ENCODE results near the gene ST3GAL5.
"Not testable (repeated sequence)": the region's sequence is repeated elsewhere in the genome, so short reads cannot be mapped to it uniquely, and the experiment has no call there.

Gene ST3GAL5

GRCh38 chr2:85893428-85894258 lies 4.9 kb upstream of the ST3GAL5 start:
- DNase-seq: no peak

DNA sequence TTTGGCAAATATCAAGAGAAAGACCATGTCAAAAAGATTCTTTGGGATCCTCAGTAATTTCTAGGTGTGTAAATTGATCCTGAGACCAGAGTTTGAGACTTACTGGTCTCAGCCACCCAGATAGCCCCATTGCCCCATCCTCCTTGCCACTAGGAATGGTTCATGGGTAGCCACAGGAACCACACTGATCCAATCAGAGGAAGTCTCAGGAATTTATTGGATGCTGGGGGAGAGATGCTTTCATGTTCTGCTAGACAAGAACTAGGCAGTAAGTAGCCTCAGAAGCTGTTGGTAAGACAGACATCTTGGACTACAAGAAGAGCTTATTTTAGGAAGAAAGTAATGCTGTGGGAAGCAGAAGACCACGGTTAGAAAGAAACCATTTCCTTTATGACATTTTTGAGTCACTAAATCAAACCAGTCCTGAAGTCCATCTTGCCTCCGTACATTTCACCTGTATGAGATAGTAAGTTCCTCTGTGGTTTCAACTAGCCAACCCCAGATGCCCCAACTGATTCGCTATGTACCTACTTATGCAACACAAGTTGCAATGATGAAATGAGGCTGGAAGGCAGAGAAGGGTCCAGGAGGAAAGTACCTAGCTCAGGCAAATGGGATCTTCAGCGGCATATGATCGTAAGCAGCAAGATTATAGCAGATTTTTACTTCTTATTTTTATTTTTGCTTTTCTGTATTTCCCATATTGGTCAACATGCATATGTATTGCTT lies 3.6 kb upstream of the ST3GAL5 start:
- no peak for DNase-seq

- peak in 1 of 2 experiments; percentile 5 for DNase-seq
These were observed 1.9 kb upstream of the ST3GAL5 start for GRCh38 chr2:85890522-85891176.

DNA sequence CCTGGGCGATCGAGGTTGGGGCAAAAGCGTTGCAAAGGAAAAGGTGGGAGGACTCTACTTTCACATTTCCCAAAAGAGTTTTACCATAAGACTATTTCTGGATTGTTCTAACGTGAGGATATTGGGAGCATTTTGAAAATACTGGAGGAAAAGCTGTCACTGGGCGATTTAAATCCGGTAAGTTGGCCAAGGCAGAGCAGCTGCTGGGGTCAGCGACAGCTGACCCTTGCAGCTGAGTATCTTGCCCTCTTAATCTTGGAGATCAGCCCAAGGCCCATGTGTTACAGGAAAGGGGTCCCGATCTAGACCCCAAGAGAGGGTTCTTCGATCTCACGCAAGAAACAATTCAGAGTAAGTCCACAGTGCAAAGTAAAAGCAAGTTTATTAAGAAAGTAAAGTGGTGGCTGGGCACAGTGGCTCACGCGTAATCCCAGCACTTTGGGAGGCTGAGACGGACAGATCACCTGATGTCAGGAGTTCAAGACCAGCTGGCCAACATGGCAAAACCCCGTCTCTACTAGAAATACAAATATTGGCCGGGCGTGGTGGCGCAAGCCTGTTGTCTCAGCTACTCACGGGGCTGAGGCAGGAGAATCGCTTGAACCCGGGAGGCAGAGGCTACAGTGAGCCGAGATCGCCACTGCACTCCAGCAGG lies 964 bp upstream of the ST3GAL5 start:
- no peak for DNase-seq

DNA sequence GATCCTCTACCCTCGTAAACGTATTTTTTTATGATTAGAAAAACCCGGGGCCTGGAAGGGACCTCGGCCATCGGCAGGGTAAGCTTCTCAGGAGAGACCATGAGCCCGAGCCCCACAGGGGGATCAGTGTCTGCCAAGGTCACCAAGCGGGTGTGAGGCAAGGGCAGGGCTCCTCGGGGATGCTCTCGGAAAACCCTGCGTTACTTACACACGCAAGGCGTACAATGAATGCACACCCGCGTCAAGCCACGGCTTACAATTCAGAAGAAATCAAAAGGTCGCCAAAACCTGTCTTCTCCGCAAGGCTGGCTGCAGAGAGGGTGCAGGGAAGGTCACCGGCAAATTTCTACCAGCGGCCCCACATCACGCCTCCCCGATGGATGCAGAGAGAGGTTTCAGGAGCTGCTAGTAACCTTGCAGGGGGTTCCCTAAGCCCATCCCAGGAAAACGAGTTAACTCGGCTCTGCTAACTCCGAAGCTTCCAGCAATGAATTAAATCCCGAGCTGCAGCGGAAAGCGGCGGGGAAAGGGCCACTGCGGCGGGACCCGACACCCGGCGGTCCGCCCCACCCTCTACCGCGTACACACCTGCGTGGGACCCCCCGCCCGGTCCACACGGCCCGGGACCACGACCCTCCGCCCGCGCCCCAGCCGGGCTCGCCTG lies 638 bp downstream of the ST3GAL5 start:
- no peak for DNase-seq

DNA sequence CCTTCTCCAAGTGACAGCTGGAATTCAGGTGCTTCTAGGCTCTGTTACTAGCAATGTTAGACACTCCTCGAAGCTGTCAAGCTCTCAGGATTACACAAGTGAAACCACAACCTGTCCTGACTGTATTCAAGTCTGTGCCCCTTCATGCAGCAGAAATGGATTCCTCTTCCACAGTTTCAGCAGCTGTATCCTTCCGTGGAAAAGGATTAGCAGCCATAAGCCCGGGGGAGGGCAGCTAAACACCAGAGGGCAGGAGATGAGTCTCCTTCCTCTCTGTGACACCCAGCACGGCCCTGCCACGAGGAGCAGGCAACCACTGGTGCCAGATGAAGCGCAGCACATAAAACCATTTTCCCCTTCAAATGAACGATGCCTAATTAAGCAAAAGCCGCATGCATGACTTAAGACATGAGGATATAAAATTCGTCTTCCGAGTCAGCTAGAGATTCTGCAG lies 1.2 kb downstream of the ST3GAL5 start:
- peak; percentile 34 to 44 for DNase-seq

DNA sequence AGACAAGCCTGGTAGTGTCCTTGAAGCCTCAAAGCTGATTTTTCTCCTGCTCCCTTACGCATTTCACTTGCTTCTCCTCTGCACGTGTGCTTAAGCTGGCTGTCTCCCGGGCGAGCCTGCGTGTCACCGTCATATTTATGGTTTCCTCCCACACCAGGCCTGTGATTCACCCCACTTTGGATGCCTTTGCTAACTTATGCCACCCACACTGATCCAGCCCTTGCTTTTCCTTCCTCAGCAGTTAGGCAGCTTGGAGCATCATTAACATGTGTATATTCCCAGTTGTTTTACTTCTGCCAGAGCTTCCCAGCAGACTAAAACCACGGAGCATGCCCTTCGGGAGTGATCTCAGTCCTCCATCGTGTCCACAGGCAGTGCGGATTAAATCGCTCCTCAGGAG lies 2.2 kb downstream of the ST3GAL5 start:
- DNase-seq: peak in 1 of 2 experiments; percentile 10

DNA sequence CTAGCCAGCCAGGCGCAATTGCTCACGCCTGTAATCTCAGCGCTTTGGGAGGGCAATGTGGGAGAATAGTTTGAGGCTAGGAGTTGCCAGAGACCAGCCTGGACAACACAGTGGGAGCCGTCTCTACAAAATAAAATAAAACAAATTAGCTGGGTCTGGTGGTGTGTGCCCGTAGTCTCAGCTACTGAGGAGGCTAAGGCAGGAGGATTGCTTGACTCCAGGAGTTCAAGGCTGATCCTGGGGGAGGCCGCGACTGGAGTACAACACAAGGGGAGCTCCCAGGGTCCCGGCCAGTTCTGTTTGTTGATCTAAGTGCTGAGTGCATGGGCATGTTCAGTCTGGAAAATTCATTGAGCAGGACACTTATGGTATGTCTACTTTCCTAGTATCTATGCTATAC lies 2.6 kb downstream of the ST3GAL5 start:
- DNase-seq: no peak

DNA sequence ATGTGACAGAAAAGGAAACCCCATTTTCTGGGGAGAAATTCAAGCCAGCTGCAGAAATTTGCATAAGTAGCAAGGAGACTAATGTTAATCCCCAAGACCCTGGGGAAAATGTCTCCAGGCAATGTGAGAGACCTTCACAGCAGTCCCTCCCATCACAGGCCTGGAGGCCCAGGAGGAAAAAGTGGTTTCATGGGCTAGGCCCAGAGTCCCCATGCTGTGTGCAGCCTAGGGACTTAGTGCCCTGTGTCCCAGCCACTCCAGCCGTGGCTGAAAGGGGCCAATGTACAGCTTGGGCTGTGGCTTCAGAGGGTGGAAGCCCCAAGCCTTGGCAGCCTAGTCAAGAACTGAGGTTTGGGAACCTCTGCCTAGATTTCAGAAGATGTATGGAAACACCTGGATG lies 7.0 kb downstream of the ST3GAL5 start:
- not testable (repeated sequence) for DNase-seq

GRCh38 chr2:85880716-85881328 lies 8.0 kb downstream of the ST3GAL5 start:
- DNase-seq: not testable (repeated sequence)

DNA sequence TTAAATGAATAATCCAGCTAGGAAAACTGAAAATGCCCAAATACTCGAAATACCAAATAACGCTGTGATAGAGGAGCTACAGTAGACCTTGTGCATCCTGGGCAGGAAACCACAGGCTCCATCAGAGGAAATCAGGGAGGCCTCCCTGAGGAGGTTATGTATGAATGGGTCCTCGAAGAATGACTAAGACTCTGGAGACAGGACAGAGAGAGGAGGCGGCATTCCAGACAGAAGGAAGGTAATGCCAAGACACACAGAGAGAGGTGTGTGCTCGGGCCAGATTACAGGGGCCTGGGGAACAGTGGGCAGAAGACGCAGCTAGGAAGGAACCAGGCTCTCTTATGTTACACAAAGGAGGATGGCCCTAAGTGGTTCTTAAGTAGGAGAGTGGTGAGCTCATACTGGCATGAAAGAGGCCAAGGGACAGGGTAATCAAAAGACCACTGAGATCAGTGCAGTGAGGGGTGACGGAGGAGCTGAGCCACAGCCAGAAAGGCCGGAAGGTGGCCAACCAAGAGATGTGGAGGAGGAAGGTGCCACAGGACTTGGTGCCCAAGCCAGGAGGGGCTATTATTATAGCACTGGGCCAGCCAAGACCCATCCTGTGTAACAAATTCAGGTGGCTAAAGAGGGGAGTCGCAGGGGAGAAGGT lies 9.9 kb downstream of the ST3GAL5 start:
- no peak for DNase-seq

GRCh38 chr2:85875350-85876050 lies 13.3 kb downstream of the ST3GAL5 start:
- no peak for DNase-seq

DNA sequence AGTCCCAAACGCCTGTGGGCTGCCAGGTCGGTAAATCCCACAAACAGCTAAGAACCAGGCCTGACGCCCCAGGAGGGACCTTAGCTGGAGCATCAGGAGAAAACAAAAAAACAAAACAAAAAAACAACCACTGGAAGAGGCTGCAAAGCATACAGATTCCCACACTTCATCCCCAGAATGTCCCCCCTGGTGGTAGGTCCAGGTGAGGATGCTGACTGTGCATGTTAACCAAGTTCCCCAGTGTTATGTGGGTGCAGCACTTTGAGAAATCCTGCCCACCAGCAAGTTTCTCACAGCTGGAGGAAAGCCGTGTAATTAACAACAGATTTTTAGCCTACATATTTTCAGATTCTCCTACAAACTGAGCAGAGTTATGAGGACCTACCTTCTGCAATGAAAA lies 15.1 kb downstream of the ST3GAL5 start:
- no peak for DNase-seq

GRCh38 chr2:85872536-85873161 lies 16.1 kb downstream of the ST3GAL5 start:
- no peak for DNase-seq

- DNase-seq: no peak
These were observed 17.2 kb downstream of the ST3GAL5 start for GRCh38 chr2:85871494-85872164.

DNA sequence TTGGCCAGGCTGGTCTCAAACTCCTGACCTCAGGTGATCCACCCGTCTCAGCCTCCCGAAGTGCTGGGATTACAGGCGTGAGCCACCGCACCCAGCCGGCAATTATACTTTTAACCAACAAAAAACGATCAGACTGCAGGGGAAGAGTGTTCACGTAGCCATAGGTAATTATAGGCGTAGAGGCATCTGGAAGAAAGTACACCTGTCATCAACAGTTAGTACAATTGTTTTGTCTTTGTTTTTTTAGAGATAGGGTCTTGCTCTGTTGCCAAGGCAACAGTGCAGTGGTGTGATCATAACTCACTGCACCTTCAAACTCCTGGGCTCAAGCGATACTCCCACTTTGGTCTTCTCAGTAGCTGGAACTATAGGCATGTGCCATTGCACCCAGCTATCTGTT lies 20.0 kb downstream of the ST3GAL5 start:
- no peak for DNase-seq

DNA sequence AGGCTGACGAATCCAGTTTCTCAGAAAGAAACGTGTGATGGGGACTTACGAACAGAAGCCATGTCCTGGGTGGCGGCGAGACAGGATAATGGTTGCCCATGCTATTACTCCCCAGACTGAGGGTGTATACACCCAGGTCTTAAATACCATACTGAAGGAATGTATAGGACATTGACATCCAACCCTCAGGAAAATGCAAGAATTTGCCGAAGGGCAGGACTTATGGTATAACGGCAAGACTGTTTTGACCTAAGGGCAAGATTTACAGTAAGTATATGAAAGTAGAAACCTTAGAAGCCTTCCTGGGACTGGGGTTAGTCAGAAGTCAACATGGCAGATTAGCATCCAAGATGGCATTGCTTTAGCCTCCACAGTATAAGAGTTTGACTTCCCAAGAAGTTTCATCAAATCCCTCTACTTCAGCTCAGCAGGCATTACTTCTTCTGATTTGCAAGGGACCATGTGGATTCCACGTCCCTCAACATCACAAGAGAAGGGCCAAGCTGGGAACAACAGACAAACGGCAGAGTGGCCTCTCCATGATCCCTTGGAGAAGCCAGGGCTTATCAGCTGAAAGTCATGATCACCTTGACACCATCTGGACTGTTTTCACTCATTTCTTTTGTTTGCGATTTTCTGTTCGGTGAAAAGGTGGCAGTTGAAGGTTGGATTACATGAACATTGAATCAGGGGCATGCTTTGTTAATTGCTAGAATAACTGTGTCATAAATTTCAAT lies 21.1 kb downstream of the ST3GAL5 start:
- no peak for DNase-seq

- no peak for DNase-seq
These were observed 21.7 kb downstream of the ST3GAL5 start for GRCh38 chr2:85867121-85867520.

- no peak for DNase-seq
These were observed 22.6 kb downstream of the ST3GAL5 start for GRCh38 chr2:85866165-85866659.

Data from AML-193 (cell line).